Measurements from ENCODE around the gene SMCO3. TPM values are rescaled to one million over a fixed set of nuclear protein-coding genes. Genes with fewer than 3 reads are reported as not detected.

SMCO3 gene
- total and polyA plus RNA-seq, 2 of the 8 experiments (the other 6 are each of a cell fraction or from before 2014, with no cell fraction given): not detected

DNA sequence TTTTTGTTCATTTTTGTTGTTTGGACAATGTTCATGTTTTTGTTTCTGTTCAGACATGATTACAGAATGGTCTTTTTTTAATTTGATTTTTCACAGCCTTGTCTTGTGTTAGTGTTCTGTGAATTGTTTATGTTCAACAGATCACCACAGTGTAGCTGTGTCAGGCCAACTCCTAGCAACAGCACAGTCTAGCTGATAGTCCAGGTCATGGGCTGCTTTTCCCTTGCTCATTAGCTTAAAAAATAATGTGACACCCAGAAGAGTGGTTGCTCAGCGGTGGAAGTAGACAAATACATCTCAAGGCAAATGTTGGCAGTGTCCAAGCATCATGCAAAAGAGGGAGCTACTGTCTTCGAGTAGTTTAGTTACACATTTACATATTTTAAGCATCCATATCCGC lies 33.1 kb downstream of the SMCO3 start:
- TF ChIP-seq JUND (IDR thresholded peaks at IDR 0.05; ENCODE audit: low read length): no peak
- Histone ChIP-seq H2BK5ac (ENCODE audit: low read depth, low read length) (no peak overlapping the region), H4K20me1 (replicated peaks in 1 of 2; ENCODE audit: control insufficient read depth in 1 of 2, insufficient read depth in 2 of 2, low read length in 2 of 2) (no peaks in the 10 kb centered on the region), H3K4ac (replicated peaks; ENCODE audit: insufficient read length, low read depth, low read length) (no peak overlapping the region), H2BK15ac (ENCODE audit: low read length) (no peak overlapping the region), H3K9ac (replicated peaks in 1 of 4; ENCODE audit: extremely low read depth in 1 of 4, low read depth in 3 of 4, low read length in 3 of 4) (no peak overlapping the region), H3K4me3 (ENCODE audit: extremely low read depth in 1 of 4, insufficient read depth in 2 of 4, low read depth in 3 of 4, low read length in 4 of 4) (no peak overlapping the region), H3K4me2 (ENCODE audit: insufficient read depth in 1 of 2, low read depth in 2 of 2, low read length in 2 of 2) (no peak overlapping the region), H2AFZ (ENCODE audit: low read length) (no peak overlapping the region), H2BK120ac (replicated peaks; ENCODE audit: low read depth, low read length) (no peak overlapping the region), H3K18ac (ENCODE audit: extremely low read depth, low read length) (no peak overlapping the region), H4K5ac (ENCODE audit: insufficient read length, low read depth, low read length) (no peak overlapping the region), H2AK5ac (ENCODE audit: low read depth, low read length) (no peak overlapping the region), H4K8ac (ENCODE audit: extremely low read depth, insufficient read depth, low read length) (no peak overlapping the region), H2BK12ac (ENCODE audit: low read depth, low read length) (no peak overlapping the region), H3K14ac (ENCODE audit: insufficient read length) (no peak overlapping the region), H3K56ac (replicated peaks; ENCODE audit: insufficient read length, low read depth, low read length) (no peak overlapping the region), H4K91ac (replicated peaks; ENCODE audit: insufficient read length, low read length) (peak overlapping the region; percentile 39), H3K23me2 (ENCODE audit: low read depth, low read length) (no peaks in the 10 kb centered on the region), H3K23ac (ENCODE audit: insufficient read length) (no peak overlapping the region), H3K79me2 (ENCODE audit: control insufficient read depth in 1 of 2, insufficient read depth in 2 of 2, low read length in 2 of 2) (peaks cover 0 to under 1% of the 10 kb centered on the region in 2 experiments; a peak in 2 of 4 replicates), H3K4me1 (replicated peaks in 1 of 4; ENCODE audit: control insufficient read depth in 3 of 4, insufficient read depth in 4 of 4, low read length in 3 of 4) (peaks cover 0 to 3% (median 0%) of the 10 kb centered on the region in 4 experiments; a peak in 1 of 7 replicates), H3K27me3 (replicated peaks in 1 of 4; ENCODE audit: control insufficient read depth in 3 of 4, extremely low read depth in 1 of 4, insufficient read depth in 3 of 4, low read length in 3 of 4) (no peaks in the 10 kb centered on the region), H3K9me3 (ENCODE audit: insufficient read depth in 2 of 2, low read depth in 1 of 2, low read length in 1 of 2) (no peaks in the 10 kb centered on the region), H3K79me1 (ENCODE audit: low read depth, low read length) (no peaks in the 10 kb centered on the region), H3K27ac (ENCODE audit: low read depth, low read length) (no peak overlapping the region), H3K36me3 (ENCODE audit: control insufficient read depth in 2 of 4, insufficient read depth in 4 of 4, low read length in 3 of 4) (peaks cover 0 to 14% (median 0%) of the 10 kb centered on the region in 4 experiments; a peak in 3 of 8 replicates), H2BK20ac (ENCODE audit: low read length) (no peak overlapping the region)
- FAIRE-seq: no peak
- no peak for DNase-seq (ENCODE audit: low read depth in 1 of 2, low spot score in 2 of 2)
- CTCF ChIA-PET (ENCODE audit: partially characterized antibody): interaction anchor here (1.0 to 3.4 kb wide), 5 partner anchors 11 to 214 kb away, joined by 3 to 12 read pairs (median 5); no protein-coding TSS in a partner anchor
- 82% methylated on average over 3 of the region's 3 CpGs; no CpG with 5 or more reads in 1 of the 2 experiments for WGBS, 2 experiments (ENCODE audit: extremely low coverage in 1 of 2, insufficient coverage in 1 of 2, insufficient read length in 1 of 2, insufficient replicate concordance in 2 of 2, low coverage in 1 of 2, low lambda C conversion rate in 2 of 2, missing lambda C conversion rate in 1 of 2)
- POLR2A ChIA-PET (ENCODE audit: partially characterized antibody): interaction anchor here (1.4 to 9.9 kb wide), 2 partner anchors 9 to 22 kb away, joined by 6 to 136 read pairs; partner anchors contain the start of genes C12orf60 and WBP11

Measured in H1 (cell line).